ENCODE measurements around the gene KIT.

The KIT gene

DNA sequence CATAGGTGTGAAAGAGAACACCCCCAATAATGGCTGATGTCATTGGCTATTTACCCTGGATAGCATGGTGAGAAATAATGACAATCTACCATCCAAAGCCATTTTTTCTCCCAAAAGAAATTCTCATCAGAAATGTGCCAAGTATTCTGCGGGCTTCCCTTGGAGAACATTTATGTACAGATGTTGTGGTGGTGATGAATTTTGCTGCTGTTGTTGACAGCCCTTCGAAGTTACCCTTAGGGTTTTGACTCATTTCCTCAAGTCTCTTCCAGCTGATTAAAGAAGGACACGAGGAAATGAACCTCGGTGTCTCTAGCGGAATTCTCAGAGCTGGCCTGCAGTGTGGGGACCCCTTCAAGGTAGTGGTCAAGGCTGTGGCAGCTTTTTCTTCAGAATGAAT is 3.4 kb downstream of the KIT start:
- DNase-seq, result no peak

DNA sequence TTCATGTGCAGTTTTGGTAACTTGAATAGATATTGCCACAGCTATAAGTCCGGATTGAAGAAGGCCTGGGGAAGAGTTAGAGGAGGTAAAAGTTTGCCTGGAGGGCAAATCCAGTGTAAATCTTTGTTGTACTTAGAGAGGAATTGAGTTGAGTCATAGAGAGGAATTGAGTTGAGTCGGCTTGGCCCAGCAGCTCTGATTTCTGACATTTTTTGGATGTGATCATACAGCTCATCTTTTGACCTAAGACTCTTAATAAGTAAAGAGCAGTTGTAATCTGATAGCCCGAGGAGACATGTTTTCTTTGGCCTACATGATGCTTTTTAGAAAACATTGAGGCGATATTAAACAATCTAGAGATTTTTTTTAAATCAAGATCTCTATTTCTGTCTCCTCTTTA is 3.9 kb downstream of the KIT start:
- DNase-seq, result no peak

DNA sequence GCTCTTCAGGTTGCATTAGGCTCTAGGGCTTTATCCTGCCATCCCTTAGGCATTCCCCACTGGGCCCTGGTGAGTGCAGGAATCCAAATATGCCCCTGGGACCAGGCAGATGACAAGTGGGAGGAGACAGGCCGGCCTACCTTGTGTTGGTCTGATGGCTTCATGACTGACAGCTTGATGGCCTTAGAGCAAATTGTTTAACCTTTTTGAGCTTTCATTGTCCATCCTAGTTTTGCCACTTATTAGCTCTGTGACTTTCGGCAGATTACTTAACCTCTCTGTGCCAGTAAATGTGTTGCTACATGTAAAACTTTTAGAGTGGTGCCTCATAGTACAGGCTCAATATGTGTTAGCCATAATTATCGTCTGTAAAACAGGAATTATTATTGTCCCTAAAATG is 4.4 kb downstream of the KIT start:
- DNase-seq, result no peak

DNA sequence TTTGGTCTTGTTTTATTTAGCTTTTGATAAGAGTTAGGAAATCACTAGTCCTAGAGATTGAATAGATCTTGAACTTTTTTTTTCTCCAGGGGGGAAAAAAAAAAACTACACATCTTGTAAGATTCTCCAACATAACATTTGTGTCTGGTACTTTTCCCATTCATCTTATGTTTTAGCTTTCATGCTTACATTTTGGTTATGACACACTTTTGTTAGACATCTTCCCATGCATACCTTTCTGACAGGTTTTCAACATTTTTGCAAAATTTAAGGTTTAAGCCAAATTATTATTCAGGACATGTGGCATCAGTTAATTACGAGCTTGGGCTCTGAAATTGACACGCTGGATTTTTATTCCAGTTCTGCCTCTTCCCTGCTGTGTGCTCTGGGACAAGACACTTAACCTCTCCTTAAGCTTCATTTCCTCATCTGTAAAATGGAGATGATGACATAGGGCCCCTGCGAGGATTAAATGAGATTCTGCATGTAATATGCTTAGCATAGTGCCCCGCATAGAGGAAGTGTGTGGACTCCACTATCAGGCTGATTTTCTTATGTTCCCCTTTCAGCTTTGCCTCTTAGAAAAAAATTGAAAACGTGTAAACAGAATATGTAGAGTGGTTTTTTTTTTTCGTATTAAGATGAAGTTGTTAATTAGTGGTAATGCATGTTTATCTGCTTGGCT is 5.3 kb downstream of the KIT start:
- DNase-seq, result no peak

DNA sequence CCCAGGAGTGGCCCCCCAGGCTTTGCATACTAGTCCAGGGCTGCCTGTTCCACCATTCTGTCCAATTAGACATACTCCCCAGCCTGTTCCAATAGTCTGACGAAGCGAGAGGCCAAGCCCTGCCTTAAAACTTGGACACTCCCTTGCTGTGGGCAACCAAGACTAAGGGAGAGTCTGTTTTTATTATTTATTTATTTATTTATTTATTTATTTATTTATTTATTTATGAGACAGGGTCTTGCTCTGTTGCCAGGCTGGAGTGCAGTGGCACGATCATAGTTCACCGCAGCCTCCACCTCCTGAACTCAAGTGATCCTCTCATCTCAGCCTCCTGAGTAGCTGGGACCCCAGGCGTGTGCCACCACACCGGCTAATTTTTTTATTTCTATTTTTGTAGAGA is 6.6 kb downstream of the KIT start:
- DNase-seq, result no peak

DNA sequence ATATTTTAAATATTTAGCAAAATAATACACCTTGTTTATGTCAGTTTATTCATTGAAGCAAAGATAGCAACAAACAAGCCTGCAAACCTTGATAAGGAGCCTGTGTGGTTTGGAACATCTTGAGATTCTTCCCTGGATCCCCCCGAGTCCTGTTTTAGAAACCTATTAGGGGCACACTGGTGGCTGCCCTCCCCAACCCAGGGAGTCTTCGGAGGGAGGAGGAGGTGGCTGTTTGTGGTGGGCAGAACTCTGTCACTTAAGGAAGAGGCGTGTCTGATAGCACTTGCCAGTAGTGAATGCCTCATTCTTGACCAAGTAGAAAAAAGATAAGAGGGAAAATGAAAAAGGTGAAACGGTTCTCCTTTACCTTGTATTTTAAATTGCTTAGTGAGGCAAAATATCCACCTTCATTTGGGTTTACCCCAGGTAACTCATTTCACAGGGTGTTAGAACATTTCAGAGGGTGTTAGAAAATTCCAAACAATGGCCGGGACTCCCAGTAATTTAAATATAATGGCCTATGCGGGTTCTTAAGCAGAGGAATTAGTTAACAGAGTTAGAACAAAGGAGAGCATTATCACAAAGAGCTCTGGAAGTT is 10.4 kb downstream of the KIT start:
- no peak for DNase-seq

DNA sequence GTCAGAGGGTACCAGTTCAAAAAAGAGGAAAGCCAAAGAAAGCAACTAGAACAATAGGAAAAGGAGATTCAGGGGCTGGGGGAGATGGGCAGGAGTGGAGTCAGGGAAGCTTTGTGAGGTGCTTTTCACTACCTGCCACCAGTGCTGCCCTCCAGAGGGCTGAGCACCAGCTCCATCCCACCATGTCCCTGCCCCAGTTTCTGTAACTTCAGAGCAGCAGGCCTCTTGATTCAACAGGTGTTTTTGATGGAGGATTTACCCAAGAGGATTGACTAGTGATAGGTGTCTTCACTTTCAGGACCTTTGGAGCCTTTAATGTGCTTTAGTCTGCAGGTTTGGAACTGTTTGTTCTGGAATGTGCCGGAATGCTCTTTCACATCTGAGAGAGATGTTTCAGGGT is 12.1 kb downstream of the KIT start:
- no peak for DNase-seq

DNA sequence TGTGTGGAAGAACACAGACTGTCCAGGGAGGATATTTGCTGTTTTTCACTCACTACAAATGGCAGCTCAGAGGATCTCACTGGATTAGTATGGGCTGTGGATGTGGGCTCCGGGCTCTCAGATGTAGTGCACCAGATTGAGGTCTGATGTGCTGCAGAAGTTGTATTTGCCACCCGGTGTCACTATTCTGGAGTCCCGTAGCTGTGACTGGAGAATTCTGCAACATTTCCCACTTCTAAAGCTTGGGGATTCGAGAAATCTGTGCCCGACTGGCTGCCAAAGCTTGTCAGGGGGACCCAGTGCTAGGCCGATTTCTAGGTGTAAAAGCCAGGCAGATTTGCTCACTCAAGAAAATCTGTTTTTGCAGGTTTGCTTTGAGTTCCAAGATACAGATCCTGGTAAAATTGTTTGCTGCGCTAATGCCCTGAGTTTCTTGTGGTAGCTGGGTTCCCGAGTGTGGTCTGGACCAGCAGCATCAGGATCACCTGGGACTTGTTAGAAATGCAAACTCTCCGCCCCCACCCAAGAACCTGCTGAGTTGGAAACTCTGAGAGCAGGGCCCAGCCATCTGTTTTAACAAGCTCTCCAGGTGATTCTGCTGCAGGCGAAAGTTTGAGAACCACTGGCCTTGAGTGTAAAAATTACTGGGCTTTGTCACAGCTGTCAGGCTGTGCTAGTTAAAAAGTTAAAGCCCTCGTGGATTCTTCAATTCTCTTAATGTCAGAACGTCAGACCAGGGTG is 18.1 kb downstream of the KIT start:
- no peak for DNase-seq

DNA sequence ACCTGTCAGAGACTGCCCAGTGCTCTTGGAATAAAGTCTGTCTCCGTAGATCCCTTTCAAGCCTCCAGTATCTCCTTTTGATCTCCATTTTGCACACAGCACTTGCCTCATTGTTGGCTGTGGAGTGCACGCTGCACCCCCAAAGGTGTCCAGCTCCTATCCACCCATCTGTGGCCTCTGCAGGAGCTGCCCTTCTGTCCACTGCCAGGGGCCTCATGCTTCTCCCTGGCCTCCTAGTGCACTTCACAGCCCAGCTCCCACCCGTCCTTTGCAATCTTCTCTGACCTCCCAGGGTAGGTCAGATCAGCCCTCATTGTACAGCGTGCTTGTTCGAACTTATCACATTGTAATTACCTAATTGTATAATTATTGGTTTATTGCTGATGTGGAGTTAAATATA is 18.9 kb downstream of the KIT start:
- no peak for DNase-seq

DNA sequence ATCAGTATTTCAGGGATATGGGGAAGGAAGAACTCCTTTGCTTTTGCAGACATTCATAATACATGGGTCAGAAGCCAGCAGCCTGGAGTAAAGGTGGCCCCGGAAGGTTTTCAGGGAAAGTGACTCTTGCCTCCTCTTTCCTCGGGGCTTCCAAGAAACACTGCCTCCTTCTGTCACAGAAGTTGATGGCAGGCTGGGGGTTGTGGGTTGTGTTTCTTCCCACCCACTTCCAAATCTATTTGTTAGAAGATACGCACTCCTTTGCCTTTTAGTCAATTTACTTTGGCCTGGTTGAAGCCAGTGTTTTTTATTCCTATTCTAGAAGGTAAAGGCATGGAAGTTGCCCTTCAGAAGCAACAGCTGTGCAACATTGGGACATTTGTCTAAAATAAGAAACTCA is 19.7 kb downstream of the KIT start:
- DNase-seq, result no peak

DNA sequence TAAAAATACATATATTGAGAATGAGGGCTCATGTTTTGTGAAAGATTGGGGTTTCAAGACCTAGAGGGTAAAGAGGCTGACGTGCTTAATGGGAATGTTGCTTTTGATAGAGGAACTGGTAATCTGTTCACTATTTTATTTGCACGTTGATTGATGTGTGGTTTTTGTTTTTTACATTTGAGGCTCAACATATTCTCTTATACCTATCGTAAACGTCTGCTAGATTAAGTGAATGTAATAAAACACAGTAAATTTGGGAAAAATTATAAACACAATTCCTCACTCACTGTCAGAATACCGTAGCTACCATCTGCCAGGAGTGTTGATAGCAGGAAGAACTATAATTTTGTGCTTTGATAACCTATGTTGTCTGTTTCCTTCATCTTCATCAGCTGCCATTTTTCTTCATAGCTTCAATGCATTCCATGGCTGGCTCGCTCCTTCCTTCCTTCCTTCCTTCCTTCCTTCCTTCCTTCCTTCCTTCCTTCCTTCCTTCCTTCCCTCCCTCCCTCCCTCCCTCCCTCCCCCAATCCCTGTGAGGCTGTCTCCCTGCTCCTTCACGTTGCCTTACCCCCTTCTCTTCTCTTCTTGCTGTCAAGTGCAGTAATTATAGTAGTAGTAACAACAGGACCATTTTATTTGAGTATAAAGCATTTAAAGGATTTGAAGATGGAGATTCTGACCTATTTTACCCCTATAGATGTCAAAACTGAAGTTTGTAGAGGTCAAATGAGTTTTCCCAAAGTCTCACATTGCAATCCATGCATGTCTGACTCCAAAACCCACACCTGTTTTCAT is 20.3 kb downstream of the KIT start:
- DNase-seq, result no peak

DNA sequence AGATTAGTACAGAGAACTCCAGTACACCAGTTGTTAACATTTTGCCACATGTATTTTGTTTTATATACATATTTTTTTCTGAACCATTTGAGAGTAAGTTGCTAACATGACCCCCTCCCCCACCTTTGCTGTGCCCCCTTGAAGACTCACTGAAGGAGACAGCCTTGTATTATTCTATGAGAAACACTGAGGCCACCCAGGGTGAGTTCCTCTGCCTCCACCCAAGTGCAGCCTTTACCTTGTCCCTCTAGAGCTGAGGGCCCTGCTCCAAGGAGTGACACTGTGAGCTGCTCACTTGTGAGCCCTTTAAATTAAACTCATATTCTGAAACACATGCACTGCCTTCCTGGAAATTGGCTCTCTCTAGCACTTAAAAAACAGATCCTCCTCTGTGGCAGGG is 21.1 kb downstream of the KIT start:
- DNase-seq, result no peak

DNA sequence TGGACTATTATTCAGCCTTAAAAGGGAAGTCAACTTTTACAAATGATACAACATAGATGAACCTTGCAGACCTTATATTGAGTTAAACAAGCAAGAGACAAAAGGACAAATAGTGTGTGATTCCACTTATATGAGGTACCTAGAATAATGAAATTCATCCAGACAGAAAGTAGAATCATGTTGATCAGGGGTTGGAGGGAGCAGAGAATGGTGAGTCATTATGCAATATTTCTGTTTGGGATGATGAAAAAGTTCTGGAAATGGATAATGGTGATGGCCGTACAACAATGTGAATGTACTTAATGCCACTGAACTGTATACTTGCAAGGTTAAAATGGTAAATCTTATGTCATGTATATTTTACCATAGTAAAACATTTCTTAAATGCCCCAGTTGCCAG is 22.1 kb downstream of the KIT start:
- DNase-seq, result no peak

DNA sequence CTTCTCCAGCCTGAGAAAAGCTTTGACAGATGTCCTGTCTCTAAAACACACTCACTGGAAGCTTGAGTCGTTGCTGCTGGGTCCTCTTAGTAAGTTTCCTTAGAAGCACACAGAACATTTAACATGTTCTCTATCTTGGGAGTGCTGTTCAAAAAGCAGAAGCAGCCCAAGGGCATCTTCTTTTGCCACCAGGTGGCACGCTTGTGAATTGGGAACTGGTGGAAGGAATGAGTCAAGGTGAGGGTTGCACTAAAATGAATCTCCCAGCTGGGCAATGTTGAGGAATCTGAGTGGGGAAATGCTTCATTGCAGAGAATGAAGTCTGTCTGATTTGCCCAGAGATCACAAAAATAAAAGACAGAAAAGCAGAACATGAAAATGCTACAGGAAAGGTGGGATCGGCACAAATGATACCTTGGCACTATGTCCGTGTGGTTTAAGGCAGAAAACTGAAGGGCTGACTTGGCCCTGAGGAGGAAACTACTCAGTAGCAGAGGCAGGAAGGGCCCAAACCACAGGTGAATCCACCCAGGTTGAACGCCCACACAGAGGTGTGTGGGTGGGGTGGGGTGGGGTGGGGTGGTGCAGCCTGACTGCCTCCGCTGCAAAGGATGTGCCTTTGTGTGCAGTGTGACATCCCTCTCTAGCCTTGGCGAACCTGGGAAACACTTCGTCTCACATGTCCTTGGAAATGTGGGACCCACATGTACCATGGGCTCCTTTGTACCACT is 26.0 kb downstream of the KIT start:
- DNase-seq, result no peak

DNA sequence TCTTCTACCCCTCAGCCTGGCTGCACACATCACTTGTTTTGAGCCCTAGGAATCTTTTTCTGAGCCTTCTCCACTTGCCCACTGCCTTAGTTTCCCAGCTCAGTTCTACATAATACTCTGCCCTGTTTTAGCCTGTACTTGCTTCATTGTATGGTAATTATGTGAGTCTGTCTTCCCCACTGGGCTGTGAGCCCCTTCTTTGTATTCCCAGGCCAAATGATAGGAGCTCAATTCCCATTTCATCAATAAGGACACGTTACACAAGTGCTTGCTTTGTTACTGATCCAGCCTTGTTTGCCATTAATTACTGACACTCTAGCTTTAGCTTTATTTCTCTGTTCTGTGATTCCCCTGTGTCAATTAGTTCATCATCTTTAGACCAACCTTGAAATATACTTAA is 28.1 kb downstream of the KIT start:
- no peak for DNase-seq

DNA sequence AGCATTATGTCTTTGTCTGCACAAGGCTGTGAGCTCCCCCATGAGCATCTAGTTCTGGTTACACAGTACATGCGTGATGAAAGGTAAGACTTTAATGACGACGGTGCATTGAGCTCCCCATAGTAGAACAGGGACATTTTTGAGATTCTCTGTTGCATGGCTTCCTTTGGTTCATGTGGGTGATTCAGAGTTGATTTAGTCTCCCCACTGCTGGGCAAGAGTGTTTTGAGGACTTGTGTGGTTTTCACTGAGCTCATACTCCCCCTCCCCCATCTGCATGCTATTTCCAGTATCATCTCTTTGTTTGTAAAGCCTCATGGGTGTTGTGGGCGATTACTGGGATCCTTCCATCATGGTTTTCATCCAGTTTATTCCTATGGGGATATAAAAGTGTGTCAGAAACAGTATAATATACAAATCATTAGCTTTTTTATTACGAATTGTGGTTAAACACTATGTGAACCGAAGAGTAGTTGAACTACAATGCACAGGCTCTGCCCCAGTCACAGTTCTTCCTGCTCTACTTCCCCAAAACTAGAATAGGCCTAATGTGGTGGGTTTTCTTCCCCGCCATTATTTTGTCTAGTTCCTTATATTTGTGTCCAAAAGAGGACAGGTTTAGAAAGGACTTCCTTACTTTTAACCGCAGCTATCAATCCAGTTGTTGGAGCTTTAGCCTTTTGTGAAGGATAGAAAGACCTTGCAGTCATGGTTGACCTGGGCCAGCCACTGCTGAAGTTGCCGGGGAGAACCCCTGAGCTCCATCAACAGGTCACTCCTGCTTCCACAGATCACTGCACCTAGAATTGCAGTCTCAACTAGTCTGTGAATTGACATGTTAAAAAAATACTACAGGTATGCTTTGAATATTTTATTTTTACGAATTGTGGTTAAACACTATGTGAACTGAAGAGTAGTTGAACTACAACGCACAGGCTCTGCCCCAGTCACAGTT is 30.4 kb downstream of the KIT start:
- no peak for DNase-seq

DNA sequence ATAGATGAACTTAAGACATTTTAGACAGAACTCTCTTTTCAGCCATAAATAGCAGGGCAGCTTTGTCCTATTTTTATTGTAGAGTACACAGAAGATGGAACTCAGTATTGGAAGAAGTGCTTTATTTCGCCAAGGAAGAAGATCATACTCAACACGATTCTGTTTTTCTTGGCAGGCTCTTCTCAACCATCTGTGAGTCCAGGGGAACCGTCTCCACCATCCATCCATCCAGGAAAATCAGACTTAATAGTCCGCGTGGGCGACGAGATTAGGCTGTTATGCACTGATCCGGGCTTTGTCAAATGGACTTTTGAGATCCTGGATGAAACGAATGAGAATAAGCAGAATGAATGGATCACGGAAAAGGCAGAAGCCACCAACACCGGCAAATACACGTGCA is 37.6 kb downstream of the KIT start:
- DNase-seq, result no peak

DNA sequence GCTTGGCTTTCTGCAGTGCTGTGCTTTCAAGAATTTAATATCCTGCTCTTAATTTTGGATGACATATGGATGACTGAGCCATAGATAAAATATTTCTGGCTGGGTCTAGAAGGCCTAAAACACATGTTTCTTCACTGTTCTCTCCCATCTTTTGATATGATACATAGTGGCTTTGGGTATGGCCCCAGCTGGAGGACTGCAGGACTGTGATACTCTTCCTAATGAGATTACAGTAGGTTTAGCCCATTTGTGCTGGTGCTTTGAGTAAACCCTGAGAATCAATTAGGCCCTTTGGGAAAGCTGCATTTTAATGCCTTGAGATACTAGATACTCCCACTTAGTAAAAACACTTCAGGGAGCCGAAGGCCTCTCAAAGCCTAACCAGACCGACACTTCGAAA is 38.0 kb downstream of the KIT start:
- DNase-seq, result no peak

DNA sequence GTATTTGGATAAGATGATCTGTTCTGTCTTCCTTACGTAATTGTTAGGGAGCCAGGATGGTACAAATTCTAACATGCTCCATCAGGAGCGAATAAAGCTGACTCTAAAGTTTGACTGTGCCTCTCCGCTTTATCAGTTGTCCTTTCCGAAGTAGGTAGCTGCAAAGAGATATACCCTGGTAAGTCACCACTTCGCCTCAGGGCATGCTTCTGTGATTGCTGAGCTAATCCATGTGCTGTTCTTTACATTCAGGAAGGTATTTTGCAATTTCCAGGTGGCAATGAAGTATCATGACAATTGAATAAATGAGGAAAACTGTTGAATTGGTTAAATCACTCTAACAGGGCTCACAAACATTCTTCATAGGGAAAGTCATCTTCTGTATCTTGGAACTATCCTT is 38.9 kb downstream of the KIT start:
- no peak for DNase-seq

DNA sequence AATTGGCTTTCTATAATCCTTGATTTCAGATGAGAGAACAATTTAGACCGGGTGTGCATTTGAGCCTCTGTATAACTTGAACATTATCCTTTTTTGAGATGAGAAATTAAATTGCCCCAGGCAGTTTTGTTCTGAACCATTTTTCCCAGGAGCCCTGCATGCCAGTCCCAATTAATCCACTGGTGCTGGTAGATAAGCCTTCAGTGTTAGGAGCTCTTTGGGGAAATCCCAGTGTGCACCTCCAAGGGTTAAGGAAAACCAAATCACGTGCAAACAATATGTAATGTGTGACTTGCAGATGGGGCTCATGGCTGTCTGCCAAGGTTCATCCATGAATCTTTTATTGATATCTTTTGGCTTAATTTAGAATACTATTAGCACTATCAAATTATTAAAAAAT is 43.2 kb downstream of the KIT start:
- no peak for DNase-seq

DNA sequence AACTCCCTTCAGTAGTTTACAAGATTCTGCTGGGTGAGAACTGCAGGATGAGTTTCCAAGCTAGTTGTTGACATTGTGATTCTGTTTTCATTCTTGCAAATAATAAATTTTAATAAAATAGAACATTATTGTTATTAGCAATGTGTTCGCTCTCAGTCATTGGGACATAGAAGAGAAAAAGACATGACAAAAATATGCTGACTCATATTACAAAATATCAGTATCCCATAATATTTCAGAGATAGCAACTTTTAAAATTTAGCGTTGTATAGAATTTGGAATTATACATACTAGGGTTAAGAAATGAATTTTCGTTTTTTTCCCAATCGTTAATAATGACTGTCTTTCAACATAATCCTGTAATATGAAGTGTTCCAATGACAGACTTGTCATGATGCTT is 45.4 kb downstream of the KIT start:
- no peak for DNase-seq

DNA sequence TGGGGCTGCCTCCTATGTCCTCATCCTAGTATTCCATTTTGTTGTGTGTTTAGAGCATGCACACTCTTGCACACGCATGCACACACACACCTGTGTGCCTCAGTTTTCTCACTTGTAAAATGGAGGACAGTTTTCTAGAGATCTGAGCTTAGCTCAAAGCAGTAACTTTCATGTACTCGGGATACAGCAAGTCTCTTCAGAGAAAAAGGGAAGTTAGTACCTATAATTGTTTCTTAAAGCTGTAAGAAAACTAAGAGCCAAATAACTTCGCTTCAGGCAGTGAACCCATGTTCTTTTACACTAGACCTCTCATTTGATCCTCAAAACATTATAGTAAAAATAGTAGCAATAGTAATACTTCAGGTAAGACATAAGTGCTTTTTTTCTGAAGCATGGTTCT is 49.6 kb downstream of the KIT start:
- no peak for DNase-seq

Data from NCI-H2081 treated with DMSO at 0.1 percent for 48 hours (cell line).